Fibroblast of gingiva (primary cell): ENCODE results near the gene EPAS1.

ENCODE experiments used
- DNase-seq: peaks from one replicate; pipeline ENCODE4 v3.0.0-alpha.2; 2011; ENCODE audit warnings: low read depth

EPAS1 gene

DNA sequence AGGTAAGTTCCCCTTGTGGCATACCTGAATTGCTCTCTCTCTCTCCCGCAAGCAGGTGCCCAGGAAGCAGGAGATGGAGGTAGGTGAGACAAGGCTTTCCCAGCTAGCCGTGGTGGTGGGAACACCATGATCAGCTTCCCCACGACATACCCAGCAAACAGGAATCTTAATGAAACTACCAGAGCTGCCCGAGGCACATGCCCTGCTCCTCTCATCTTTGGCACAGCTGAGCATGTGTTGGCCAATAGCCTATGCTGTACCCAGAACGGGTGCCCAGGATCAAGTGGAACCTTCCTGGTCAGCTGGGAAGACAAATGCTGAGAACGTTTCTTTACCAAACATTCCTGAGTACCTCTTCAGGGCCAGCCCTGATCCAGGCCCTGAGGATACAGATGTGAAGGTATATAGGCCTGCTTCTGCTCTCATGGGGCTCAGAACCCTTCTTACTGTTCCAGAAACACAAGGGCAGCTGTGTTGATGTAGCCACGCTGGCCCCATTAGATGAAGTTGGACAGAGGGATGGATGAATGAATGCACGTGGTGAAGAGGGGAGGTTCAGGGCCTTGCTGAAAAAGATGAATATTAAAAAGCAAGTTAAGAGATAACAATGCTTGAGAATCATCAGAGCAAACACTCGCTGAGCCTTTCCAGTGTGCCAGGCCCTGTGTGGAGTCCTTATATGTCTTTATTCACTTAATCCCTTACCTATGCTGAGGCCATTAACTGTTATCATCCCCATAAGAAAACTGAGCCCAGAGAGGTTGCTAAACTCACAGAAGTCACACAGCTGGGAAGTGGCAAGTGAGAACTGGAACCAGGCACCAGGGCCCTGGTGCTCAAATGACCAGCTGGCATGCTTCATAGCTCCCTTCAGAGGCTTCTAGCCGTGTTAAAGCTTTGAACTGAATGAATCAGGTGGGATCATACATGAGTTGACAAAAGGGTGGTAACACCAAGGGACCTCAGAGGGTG, 113.4 kb downstream of the EPAS1 start:
- DNase-seq, result no peak

DNA sequence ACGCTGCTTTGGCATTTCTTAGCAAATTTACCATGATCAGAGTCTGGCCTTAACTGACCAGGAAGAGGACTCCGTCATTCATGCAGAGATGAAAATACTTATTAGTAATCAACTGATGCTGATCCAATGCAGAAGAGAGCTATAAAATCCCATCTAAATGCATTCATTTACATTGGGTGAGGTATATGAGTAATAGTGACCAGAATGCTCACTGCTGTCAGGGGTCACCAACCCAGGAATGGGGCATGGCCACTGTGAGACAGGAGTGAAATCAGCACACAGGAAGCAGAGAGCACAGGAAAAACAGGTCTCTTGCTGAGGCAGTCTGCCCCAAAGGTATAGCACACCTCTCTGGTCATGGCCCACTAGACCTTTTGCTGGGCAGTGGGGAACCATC, 114.0 kb downstream of the EPAS1 start:
- DNase-seq, result no peak

DNA sequence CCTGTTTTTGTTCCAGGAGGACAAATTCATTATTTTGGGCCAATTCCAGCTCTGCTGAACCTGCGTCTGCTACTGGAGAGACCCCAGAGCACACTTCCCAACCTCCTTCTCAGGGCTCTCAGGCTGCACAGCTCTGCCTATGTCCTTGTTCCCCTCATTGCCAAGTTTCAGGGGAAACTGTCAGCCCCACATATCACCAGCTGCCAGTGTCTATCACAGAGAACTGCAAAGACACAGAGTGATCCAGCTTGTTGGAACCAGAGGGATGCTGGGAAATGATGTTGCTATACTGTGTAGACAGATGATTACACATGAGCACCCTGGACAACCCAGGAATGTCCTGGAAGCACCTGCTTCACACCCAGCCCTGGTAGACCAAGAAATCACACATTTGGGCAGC, 114.8 kb downstream of the EPAS1 start:
- DNase-seq, result no peak

DNA sequence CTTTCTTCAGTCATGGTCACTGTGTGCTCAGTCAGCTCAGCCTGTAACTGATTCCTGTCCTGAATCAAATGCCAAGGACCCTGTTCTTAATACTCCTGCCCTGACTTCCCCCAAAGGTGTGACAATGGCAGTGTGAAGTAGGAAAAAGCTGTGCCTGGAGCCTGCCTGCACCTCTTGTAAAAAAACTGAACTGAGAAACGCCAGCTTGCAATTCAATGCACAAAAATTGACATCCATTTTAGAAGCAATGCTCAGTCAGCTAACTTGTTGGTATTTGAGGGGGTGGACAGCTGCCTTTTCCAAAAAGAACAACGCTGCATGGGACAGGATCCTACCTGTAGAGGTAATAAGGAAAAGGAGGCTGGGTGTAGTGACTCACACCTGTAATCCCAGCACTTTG, 115.9 kb downstream of the EPAS1 start:
- no peak for DNase-seq

DNA sequence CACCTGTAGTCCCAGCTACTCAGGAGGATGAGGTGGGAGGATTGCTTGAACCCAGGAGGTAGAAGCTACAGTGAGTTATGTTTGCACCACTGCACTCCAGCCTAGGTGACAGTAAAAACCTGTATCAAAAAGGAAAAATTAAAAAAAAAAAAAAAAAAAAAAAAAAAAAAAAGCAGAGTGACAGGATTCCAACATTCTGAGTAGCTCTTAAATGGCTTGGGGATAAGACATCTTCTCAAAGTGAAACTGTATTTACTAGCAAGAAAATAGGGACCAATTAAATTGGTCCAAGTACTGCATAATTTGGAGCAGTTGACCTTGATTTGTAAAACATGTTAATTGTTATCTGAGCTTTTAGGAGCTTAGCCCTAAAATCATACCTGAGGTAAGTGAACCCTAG, 116.4 kb downstream of the EPAS1 start:
- DNase-seq, result no peak

DNA sequence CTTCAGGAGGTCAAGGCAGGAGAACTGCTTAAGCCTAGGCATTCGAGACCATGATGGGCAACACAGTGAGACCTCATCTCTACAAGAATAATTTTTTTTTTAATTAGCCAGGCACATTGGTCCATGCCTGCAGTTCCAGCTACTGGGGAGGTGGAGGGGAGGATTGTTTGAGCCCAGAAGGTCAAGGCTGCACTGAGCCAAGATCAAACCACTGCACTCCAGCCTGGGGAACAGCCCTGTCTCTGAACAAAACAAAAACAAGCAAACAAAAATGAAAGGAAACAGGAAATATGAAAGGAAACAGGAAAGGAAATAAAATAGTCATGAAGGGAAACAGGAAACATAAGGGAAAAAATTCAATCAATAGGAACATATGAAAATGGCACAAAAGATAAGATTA, 117.5 kb downstream of the EPAS1 start:
- no peak for DNase-seq

DNA sequence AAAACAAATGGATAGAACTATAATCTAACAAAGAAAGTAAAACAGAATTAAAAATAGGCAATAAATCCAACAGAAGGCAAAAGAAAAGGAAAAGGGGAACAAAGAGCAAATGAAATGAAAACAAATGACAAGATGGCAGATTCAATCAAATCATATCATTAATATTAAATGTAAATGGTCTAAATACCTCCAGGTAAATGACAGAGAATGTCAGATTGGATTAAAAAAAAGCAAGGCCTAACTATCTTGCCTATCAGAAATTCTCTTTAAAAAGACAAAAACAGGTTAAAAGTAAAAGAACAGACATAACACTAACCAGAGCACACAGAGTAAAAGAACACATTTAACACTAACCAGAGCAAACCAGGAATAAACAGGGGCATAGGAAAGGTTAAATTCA, 119.1 kb downstream of the EPAS1 start:
- DNase-seq, result no peak

DNA sequence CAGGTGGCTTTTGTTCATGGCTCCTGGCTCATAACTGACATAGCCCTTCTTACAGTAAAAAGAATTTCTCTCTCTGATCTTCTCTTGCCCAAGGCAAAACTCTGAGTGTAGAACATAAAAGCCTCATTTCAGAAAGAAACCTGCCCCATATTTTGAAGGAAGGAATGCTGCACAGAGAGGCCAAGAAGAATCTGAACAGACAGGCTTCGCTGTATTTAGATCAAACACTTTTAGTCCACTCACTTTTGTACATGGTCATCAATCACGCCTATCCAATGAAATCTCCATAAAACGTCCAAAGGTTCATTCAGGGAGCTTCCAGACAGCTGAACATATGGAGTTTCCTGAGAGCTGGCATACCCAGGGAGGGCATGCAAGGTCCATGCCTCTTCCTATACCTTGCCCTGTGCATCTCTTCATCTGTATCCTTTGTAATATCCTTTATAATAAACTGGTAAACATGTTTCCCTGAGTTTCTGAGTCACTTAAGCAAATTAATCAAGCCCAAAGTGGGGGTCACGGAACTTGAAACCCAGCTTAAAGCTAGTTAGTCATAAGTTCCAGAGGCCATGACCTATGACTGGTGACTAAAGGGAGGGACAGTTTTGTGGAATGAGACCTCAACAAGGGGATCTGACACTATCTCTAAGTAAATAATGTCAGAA, 119.7 kb downstream of the EPAS1 start:
- peak; percentile 12 for DNase-seq

DNA sequence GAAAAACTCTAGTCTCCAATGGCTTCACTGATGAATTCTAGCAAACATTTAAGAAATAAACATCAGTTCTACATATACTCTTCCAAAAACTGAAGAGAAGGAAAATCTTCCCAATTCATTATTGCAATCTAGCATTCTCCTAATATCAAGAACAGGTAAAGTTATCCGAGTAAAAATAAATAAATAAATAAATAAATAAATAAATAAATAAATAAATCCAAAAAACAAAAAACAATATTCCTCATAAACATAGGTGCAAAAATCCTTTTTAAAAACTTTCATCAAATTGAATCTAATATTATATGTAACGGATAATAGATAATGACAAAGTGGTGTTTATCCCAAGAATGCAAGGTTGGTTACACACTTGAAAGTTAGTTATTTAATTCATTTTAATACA, 123.7 kb downstream of the EPAS1 start:
- no peak for DNase-seq

DNA sequence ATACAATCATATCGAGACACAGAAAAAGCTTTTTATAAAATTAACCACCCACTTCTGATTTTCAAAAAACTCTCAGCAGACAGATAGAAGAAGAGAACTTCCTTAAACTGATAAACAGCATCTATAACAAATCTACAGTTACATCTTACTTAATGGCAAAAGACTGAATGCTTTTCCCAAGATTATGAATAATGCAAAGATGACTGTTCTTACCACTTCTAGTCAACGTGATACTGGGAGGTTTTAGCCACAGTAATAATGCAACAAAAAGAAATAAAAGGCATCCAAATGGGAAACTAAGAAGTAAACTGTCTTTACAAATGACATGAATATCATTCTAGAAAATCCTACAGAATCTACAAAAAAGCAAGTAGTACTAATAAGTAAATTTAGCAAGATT, 124.2 kb downstream of the EPAS1 start:
- no peak for DNase-seq

DNA sequence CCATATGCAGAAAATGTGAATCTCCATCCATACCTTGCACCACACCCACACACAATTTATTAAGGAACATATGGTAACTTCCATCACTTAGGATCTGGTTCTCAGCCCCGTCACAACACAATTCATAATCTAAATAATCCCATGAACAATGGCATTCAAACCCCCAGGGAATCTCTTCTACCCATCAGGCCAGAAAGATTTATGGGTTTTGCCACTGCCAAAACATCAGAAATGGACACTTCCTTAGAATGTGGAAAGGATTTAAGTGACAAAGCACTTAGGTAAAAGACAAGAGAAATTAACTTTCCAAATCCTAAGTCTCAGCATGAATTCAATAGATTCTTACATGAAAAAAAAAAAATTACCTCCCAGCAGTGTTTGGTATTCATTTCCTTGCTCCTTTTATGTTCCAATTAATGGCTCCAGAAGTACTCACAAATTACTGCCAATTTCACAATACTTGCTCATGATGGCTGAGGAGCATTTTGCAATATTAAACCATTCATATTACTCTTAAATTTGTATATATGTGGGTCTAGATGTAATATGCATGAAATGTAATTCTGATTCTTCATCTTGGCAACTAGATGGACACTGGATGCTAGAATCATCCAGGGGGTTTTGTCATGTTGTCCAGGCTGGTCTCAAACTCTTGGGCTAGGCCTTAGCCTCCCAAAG, 125.6 kb downstream of the EPAS1 start:
- DNase-seq, result peak; percentile 73

DNA sequence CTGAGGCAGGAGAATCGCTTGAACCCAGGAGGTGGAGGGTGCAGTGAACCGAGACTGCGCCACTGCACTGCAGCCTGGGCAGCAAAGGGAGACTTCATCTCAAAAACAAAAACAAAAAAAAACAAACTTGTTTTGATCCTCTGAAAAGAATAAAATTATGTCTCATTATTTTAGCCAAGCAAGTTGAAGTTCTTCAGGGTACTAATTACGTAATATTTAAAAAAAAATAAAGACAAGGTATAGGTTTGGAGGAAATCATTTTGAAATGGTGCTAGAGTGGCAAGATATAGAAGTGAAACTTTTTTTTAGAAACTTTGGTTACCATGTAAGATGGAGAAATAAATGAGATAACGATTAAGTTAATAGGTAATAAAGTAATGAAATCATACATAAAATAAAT, 127.7 kb downstream of the EPAS1 start:
- no peak for DNase-seq

DNA sequence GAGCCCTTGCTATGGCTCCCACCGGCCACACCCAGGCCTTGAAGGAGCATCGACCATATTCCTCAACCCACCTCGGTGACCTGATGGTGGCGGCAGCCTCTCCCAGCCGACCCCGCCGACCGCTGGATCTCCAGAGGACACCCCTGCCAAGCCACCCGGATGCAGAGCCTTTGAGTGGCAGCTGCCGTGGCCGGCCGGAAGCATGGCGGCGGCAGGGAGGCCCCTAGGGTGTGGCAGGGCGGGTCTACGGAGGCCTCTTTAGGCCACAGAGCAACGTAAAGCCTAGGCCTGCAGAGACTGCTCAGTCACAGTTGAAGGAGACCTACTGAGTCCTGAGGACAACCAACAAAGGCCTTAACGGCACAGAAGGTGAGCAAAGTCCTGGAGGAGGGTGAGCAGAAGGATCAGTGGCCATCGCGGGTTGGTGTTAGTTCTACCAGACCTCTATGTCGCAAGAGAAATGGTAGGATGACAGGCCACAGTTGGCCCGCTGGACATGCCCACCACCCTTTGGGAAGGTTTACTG, 131.8 kb downstream of the EPAS1 start:
- no peak for DNase-seq

DNA sequence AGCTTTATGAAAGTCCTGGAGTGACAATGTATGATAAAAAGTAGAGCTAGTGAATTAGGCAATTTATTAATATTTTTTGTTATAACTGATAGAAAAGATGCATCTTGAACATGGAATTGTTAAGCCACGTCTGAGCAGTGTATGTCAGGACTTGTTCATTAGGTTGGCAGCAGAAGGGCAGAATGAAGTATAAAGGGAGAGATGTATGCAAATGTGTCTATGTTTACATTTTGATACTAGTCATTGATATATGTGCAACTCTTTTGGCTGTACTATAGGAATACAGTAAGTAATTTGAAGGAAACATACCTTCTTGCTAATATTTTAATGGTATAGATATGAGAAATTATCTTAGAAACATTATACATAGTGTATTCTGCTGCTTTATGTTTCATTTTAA, 133.2 kb downstream of the EPAS1 start:
- no peak for DNase-seq

DNA sequence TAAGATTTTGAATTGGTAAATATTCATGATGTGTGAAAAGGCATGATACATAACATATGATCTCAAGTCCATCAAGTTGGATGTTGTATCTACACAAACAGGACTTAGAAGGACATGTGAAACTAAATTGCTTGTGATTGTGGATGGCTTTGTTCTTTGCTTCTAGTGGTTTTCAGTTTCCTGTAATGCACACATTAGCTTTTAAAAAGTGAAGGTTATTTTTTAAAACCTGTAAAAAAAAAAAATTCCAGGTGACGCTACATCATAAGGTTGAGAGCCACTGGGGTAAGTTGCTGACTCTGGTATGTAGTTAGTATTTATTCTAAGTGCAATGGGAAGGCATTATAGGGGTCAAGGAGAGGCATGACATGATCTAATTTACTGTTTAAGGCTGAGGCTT, 133.8 kb downstream of the EPAS1 start:
- no peak for DNase-seq

DNA sequence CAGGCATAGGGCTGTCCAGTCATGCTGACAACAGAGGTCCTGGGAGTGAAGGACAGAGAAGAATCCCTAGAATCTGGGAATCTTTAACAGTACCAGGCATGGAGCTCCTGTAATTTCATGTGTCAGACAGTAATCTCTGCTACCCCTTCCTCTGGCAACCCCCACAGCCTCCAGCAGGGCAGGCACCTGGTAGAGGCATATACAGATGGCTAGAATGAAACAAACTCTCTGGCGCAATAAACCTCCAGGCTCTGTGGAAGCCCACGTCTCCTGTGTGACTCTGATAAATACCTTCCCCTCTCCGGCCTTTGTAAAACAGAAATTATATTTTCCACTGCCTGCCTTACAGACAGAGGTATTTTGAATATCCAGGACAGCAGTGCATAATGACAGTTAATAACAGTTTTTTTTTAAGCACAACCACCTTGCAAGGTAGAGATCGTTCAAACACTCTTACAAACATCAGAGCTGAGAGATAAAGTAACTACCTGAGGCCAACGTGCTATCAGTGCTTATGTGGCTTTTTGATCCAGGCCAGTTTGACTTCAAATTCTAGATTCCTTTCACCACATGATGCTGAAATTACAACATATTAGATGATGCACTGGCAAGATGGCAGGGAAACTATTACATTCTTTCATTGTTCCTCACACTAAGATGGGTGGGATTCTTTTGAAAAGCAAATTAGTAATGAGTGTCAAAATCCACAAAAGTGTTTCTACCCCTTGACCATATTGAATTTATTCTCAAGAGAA, 134.5 kb downstream of the EPAS1 start:
- DNase-seq, result peak; percentile 38

DNA sequence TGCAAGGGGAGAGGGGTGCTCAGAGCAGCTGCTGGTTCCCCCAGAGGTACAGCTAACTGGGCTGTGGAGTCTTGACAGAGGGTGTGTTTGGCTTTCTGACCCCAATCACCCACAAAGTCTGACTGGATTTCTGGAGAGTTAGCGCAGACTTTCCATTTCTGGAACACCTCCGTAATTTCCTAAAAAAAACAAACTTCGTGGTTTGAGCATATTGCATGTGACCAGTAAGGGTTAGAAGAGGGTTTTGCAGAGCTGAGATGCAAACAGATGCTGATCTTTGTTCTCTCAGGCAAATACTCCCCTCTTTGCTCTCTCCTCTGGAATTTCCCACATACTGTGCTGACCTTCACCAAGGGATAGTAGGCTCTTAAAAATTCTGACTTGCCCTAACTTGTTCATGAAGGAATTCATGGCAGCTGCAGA, 137.7 kb downstream of the EPAS1 start:
- DNase-seq, result peak; percentile 58

DNA sequence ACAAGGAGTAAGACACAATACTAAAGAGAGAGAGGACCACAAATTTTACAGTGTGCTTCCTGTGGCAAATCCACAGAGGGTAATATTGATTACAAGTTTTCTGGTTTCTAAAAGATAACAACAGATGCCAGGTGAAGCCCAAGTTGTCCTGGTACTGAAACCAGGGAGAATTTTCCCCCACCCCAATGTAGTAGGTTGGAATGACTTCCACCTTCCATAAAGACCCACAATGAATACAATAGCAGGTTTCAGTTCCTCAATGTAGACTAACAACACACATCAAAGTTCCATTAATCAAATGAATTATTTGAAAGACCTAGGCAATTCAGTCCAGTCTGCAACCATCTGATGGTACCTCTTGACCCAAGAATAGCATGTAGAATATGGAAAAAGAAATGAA, 138.1 kb downstream of the EPAS1 start:
- DNase-seq, result no peak

DNA sequence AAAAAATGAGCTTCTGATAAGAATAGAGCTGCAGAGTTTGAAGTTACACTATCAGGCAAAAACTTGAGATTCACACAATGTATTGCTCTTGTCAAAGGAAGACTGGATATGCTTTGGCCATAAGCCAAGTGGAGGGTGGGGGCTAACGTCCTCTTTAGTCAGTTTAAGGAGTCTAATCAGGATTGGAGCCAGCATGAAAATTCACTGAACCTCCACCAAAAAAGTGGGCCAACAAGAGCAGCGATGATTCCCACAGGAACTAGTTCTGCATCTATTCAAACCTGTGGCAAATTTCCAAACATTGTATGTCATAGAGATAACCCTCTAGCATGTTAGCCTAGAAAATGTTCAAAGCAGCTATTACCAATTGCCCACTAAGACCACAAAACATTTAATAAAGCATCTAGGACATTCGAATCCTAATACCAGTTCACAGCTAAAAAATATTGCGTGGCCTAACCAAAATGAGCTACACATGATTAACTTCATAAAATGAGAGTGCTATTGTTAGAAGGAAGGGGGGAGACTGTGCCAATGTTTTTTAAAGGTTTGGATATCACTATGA, 138.7 kb downstream of the EPAS1 start:
- DNase-seq, result no peak
